ENCODE measurements around the gene TBC1D30.

Gene TBC1D30

GRCh38 chr12:64781280-64782190, 42.9 kb upstream of the TBC1D30 start:
- TF ChIP-seq CTCF (IDR thresholded peaks at IDR 0.05; ENCODE audit: low read depth, low read length): no peak
- Histone ChIP-seq H3K4me1 (no peaks in the 10 kb centered on the region), H3K36me3 (no peaks in the 10 kb centered on the region), H3K4me3 (ENCODE audit: low read depth, low read length) (no peak overlapping the region), H3K9me3 (no peaks in the 10 kb centered on the region; the same call in 1 of the 2 replicates), H3K27me3 (peaks cover 82% of the 10 kb centered on the region)
- DNase-seq: no peak

- H3K4me1 ChIP-seq: no peaks in the 10 kb centered on the region
- no peak for DNase-seq
- no peak overlapping the region for H3K4me3 ChIP-seq (ENCODE audit: low read depth, low read length)
- no peaks in the 10 kb centered on the region for H3K36me3 ChIP-seq
- no peaks in the 10 kb centered on the region; the same call in 1 of the 2 replicates for H3K9me3 ChIP-seq
- H3K27me3 ChIP-seq: peaks cover 76% of the 10 kb centered on the region
- no peak for TF ChIP-seq CTCF (IDR thresholded peaks at IDR 0.05; ENCODE audit: low read depth, low read length)
Measured at GRCh38 chr12:64782191-64782876, 42.1 kb upstream of the TBC1D30 start.

GRCh38 chr12:64785838-64786237, 38.6 kb upstream of the TBC1D30 start:
- H3K4me1 ChIP-seq: no peaks in the 10 kb centered on the region
- TF ChIP-seq CTCF (IDR thresholded peaks at IDR 0.05; ENCODE audit: low read depth, low read length): no peak
- H3K36me3 ChIP-seq: no peaks in the 10 kb centered on the region
- no peak overlapping the region for H3K4me3 ChIP-seq (ENCODE audit: low read depth, low read length)
- no peaks in the 10 kb centered on the region; the same call in 1 of the 2 replicates for H3K9me3 ChIP-seq
- H3K27me3 ChIP-seq: peaks cover 58% of the 10 kb centered on the region
- DNase-seq: no peak

DNA sequence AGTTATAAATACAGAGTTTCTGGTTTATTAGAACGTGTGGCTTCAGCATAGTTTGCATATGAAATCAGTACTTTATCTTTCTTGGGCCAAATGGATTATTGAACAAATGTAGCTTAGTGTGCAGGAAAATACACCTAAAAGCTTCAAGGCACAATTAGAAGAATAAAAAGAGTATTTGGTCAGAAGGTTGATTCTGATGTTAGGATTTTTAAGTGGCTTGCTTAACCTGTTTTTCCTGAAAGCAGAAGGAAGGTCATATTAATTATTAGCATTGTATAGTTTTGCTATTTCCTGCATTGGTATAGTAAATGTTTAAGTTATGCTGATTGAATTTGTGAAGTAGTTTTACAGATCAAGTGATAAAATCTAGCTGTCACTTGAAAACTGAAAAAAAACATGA, 34.3 kb upstream of the TBC1D30 start:
- Histone ChIP-seq H3K27me3 (peaks cover 21% of the 10 kb centered on the region), H3K4me1 (no peaks in the 10 kb centered on the region), H3K4me3 (ENCODE audit: low read depth, low read length) (no peak overlapping the region), H3K9me3 (no peaks in the 10 kb centered on the region), H3K36me3 (no peaks in the 10 kb centered on the region)
- DNase-seq: no peak
- TF ChIP-seq CTCF (IDR thresholded peaks at IDR 0.05; ENCODE audit: low read depth, low read length): no peak

DNA sequence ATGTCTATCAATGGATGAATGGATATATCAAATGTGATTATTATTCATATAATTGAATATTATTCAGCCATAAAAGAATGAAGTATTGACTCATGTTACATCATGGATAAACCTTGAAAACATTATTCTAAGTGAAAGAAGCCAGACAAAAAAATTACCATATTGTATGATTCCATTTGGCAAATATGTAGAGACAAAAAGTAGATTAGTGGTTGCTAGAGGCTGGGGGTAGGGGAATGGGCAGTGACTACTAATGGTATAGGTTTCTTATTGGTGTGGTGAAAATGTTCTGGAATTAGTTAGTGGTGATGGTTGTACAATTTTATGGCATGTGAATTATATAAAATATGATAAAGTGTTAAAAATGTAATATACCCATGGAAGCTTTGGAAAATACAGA, 33.4 kb upstream of the TBC1D30 start:
- Histone ChIP-seq H3K9me3 (no peaks in the 10 kb centered on the region), H3K27me3 (peaks cover 15% of the 10 kb centered on the region), H3K36me3 (no peaks in the 10 kb centered on the region), H3K4me3 (ENCODE audit: low read depth, low read length) (no peak overlapping the region), H3K4me1 (no peaks in the 10 kb centered on the region)
- TF ChIP-seq CTCF (IDR thresholded peaks at IDR 0.05; ENCODE audit: low read depth, low read length): no peak
- no peak for DNase-seq

DNA sequence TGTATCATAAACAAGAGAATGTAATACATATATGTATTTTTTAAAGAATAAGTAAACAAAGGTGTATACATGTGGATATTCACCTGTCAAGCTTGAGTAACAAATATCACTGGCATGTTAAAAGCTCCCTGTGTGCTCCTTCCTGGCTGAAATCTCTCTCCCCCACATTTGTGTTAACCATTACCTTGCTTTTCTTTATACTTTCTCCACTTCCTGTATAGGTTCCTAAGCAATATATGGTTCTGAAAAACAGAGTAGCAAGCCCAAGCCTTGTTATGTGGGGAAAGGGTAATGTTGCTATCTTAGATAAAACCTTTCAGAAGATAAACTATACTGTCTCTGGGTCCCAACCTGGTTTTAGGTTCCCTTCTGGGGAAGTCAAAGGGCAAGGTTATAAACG, 32.3 kb upstream of the TBC1D30 start:
- no peak for TF ChIP-seq CTCF (IDR thresholded peaks at IDR 0.05; ENCODE audit: low read depth, low read length)
- Histone ChIP-seq H3K4me3 (ENCODE audit: low read depth, low read length) (no peak overlapping the region), H3K9me3 (no peaks in the 10 kb centered on the region), H3K4me1 (no peaks in the 10 kb centered on the region), H3K36me3 (no peaks in the 10 kb centered on the region), H3K27me3 (peaks cover 16% of the 10 kb centered on the region)
- DNase-seq: no peak
